ENCODE measurements around the gene RPS3A. TPM values are rescaled to one million over a fixed set of nuclear protein-coding genes. Genes with fewer than 3 reads are reported as not detected.

Gene RPS3A
- total and polyA plus RNA-seq, 2 of the 13 experiments (the other 11 are each of a cell fraction or from before 2014, with no cell fraction given), result 3,332 to 3,626 TPM

DNA sequence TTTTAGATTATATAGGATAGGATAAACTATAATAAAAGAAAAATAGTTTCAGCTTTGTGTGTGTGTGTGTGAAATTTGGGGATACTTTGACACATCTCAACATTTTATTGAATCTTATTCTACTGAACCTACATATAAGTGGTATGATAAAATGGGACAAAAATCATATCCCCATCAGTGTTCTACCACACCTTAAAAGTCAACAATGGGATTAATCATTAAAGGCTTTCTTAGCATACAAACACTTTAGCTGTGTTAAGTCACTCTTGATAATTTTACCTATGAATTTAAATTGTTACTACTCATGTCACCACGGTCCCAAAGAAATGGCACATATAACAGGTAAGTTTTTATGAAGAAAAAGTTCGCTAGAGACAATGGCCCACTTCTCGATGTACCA lies 46.6 kb upstream of the RPS3A start:
- ChIA-PET POLR2A (no interaction called here), CTCF (ENCODE audit: low intra/inter-chr PET ratio, low total read pairs) (no interaction called here)
- Histone ChIP-seq H4K20me1 (ENCODE audit: insufficient read depth, low read length) (no peaks in the 10 kb centered on the region), H3K9ac (ENCODE audit: insufficient read depth, low read depth, low read length) (no peak overlapping the region), H2AFZ (ENCODE audit: low read length) (no peak overlapping the region), H3K9me3 (ENCODE audit: low read length) (no peaks in the 10 kb centered on the region), H3K27ac (ENCODE audit: extremely low read length, insufficient read depth, low read length) (no peak overlapping the region), H3K36me3 (replicated peaks in 1 of 2; ENCODE audit: control insufficient read depth in 1 of 2, insufficient read depth in 2 of 2, low read length in 2 of 2) (no peaks in the 10 kb centered on the region), H3K4me3 (replicated peaks in 1 of 3; ENCODE audit: insufficient read depth in 1 of 3, low read depth in 2 of 3, low read length in 3 of 3) (no peak overlapping the region), H3K4me1 (ENCODE audit: insufficient read depth, low read length) (no peaks in the 10 kb centered on the region), H3K4me2 (ENCODE audit: low read depth, low read length) (no peak overlapping the region), H3K79me2 (ENCODE audit: insufficient read depth, low read length) (no peaks in the 10 kb centered on the region), H3K27me3 (ENCODE audit: control insufficient read depth in 1 of 2, insufficient read depth in 2 of 2, low read length in 2 of 2) (no peaks in the 10 kb centered on the region)
- DNase-seq (ENCODE audit: low spot score), result no peak
- 41% methylated on average over 3 of the region's 3 CpGs for WGBS (ENCODE audit: low lambda C conversion rate)
- no peak for FAIRE-seq
- in situ Hi-C loops (cut with HindIII; ENCODE audit: extremely low pct_ligation_motif_present, low pct_unique_long_range_greater_than_20kb) (no loop called here), intact Hi-C loops (cut with micrococcal nuclease; ENCODE audit: unreplicated experiment) (no loop called here)
- BruUV-seq (replicated peaks), result no TSS peak
- TF ChIP-seq NRL (CRISPR knock-in tag; IDR thresholded peaks at IDR 0.05; ENCODE audit: borderline replicate concordance), result no peak
- TF ChIP-seq, protein P1, sequence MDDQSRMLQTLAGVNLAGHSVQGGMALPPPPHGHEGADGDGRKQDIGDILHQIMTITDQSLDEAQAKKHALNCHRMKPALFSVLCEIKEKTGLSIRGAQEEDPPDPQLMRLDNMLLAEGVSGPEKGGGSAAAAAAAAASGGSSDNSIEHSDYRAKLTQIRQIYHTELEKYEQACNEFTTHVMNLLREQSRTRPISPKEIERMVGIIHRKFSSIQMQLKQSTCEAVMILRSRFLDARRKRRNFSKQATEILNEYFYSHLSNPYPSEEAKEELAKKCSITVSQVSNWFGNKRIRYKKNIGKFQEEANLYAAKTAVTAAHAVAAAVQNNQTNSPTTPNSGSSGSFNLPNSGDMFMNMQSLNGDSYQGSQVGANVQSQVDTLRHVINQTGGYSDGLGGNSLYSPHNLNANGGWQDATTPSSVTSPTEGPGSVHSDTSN (CRISPR knock-in tag; IDR thresholded peaks at IDR 0.05; ENCODE audit: borderline replicate concordance), result no peak
- no peak for TF ChIP-seq ZNF615 (CRISPR knock-in tag; IDR thresholded peaks at IDR 0.05; ENCODE audit: borderline replicate concordance)
- no peak for TF ChIP-seq POGZ (CRISPR knock-in tag; IDR thresholded peaks at IDR 0.05)
- no peak for TF ChIP-seq ZFAT (CRISPR knock-in tag; conservative IDR thresholded peaks at IDR 0.05)
- TF ChIP-seq FLYWCH1 (CRISPR knock-in tag; IDR thresholded peaks at IDR 0.05), result no peak
- TF ChIP-seq, protein P2, sequence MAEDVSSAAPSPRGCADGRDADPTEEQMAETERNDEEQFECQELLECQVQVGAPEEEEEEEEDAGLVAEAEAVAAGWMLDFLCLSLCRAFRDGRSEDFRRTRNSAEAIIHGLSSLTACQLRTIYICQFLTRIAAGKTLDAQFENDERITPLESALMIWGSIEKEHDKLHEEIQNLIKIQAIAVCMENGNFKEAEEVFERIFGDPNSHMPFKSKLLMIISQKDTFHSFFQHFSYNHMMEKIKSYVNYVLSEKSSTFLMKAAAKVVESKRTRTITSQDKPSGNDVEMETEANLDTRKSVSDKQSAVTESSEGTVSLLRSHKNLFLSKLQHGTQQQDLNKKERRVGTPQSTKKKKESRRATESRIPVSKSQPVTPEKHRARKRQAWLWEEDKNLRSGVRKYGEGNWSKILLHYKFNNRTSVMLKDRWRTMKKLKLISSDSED (CRISPR knock-in tag; IDR thresholded peaks at IDR 0.05), result no peak
- TF ChIP-seq ZNF629 (CRISPR knock-in tag; conservative IDR thresholded peaks at IDR 0.05), result no peak
- ATAC-seq, result no peak
